ENCODE data around the gene SNED1. TPM values are rescaled to one million over a fixed set of nuclear protein-coding genes. Genes with fewer than 3 reads are reported as not detected.

The SNED1 gene
- total and polyA plus RNA-seq, 2 experiments from 2014 or later: 1.5 to 2.8 TPM

- Histone ChIP-seq H2AFZ (no peak overlapping the region), H3K4me3 (no peak overlapping the region), H3K27me3 (ENCODE audit: insufficient read depth) (no peaks in the 10 kb centered on the region), H4K20me1 (replicated peaks; ENCODE audit: insufficient read depth) (no peaks in the 10 kb centered on the region), H3K79me2 (replicated peaks; ENCODE audit: insufficient read depth) (no peaks in the 10 kb centered on the region), H3F3A (replicated peaks; ENCODE audit: low read depth) (no peaks in the 10 kb centered on the region), H3K4me2 (no peak overlapping the region), H3K4me1 (ENCODE audit: insufficient read depth) (no peaks in the 10 kb centered on the region), H3K36me3 (ENCODE audit: insufficient read depth) (peaks cover 4% of the 10 kb centered on the region), H3K27ac (ENCODE audit: low read depth) (no peak overlapping the region), H3K9me2 (ENCODE audit: insufficient read depth) (no peaks in the 10 kb centered on the region)
- no peak for TF ChIP-seq STAT1 (IDR thresholded peaks at IDR 0.05; ENCODE audit: unreplicated experiment)
- no peak for TF ChIP-seq CREB1 (CRISPR knock-in tag; IDR thresholded peaks at IDR 0.05; ENCODE audit: low read depth)
- no peak for TF ChIP-seq POLR2AphosphoS5 (IDR thresholded peaks at IDR 0.05; ENCODE audit: low read depth)
- TF ChIP-seq NANOG (IDR thresholded peaks at IDR 0.05; ENCODE audit: borderline replicate concordance): no peak
- no peak for TF ChIP-seq ZNF114 (CRISPR knock-in tag; IDR thresholded peaks at IDR 0.05)
- no peak for TF ChIP-seq ZNF462 (CRISPR knock-in tag; IDR thresholded peaks at IDR 0.05)
- no peak for TF ChIP-seq EZH2 (IDR thresholded peaks at IDR 0.05; ENCODE audit: low read depth, unreplicated experiment)
- TF ChIP-seq ZNF331 (CRISPR knock-in tag; IDR thresholded peaks at IDR 0.05; ENCODE audit: low read depth): no peak
- no peak for TF ChIP-seq REST (IDR thresholded peaks at IDR 0.05; ENCODE audit: unreplicated experiment)
- no peak for TF ChIP-seq ETS1 (IDR thresholded peaks at IDR 0.05)
- TF ChIP-seq JUNB (IDR thresholded peaks at IDR 0.05; ENCODE audit: unreplicated experiment): no peak
- Mint-ChIP-seq H3K4me3 (no peak overlapping the region), H3K36me3 (ENCODE audit: low read depth) (peaks cover 36% of the 10 kb centered on the region), H3K27ac (no peak overlapping the region), H3K4me1 (no peaks in the 10 kb centered on the region), H3K27me3 (ENCODE audit: insufficient read depth, low read depth, poor library complexity) (no peaks in the 10 kb centered on the region), H3K9me3 (no peaks in the 10 kb centered on the region)
- ATAC-seq: no peak
- no peak for DNase-seq (ENCODE audit: low spot score)
Observed at GRCh38 chr2:241131531-241131930, 133.1 kb downstream of the SNED1 start.

All from GM23338 (cell line).